CD4-positive, alpha-beta memory T cell (primary cell): Measurements from ENCODE around the gene PPP1R26. TPM values are rescaled to one million over a fixed set of nuclear protein-coding genes. Genes with fewer than 3 reads are reported as not detected.
"Not testable (repeated sequence)": the region's sequence is repeated elsewhere in the genome, so short reads cannot be mapped to it uniquely, and the experiment has no call there.

Experiments
- CTCF ChIA-PET: fragments of 350-600 bp; sonication (Branson Sonifier 250); formaldehyde crosslinking; loops from one replicate; lab custom pipeline; 2021; ENCODE audit warnings: inconsistent platforms; ENCODE audit not compliant: partially characterized antibody; lab: Charles Lee
- POLR2A ChIA-PET: fragments of 350-600 bp; sonication (Branson Sonifier 250); formaldehyde crosslinking; loops from one replicate; lab custom pipeline; 2021; ENCODE audit not compliant: partially characterized antibody; lab: Charles Lee
- DNase-seq, 5 donors: peaks; one replicate each; pipeline versions ENCODE4 v3.0.0 to v3.0.0-alpha.2; 2020 to 2022; ENCODE audit warnings: mixed read lengths in 1 of 5
- H3K27ac ChIP-seq: one replicate; pipeline ENCODE4 v1.7.0; 2013; ENCODE audit warnings: low read depth, low read length
- H3K27me3 ChIP-seq: 2 replicates; pipeline ENCODE4 v1.7.0; 2013; ENCODE audit warnings: mild to moderate bottlenecking, low read length, moderate library complexity; ENCODE audit not compliant: insufficient read depth
- H3K36me3 ChIP-seq: 2 replicates; pipeline ENCODE4 v1.7.0; 2013; ENCODE audit warnings: mild to moderate bottlenecking, low read length, moderate library complexity; ENCODE audit not compliant: insufficient read depth
- H3K4me1 ChIP-seq: 2 replicates; pipeline ENCODE4 v1.7.0; 2013; ENCODE audit warnings: mild to moderate bottlenecking, low read length, moderate library complexity; ENCODE audit not compliant: insufficient read depth
- H3K4me3 ChIP-seq, 2 donors: one replicate each; pipeline ENCODE4 v1.7.0; 2013; ENCODE audit warnings: low read length in 2 of 2, mild to moderate bottlenecking in 1 of 2
- H3K9me3 ChIP-seq, 2 donors: one replicate each; pipeline ENCODE4 v1.7.0; 2013; ENCODE audit warnings: low read length in 2 of 2, control low read depth in 1 of 2; ENCODE audit not compliant: control insufficient read depth in 1 of 2
- H3K27ac Mint-ChIP-seq, 7 donors: one replicate each; pipeline ENCODE4 v1.8.0; 2020 to 2021; ENCODE audit warnings: mixed read lengths in 7 of 7, mild to moderate bottlenecking in 6 of 7, inconsistent platforms in 3 of 7, moderate library complexity in 3 of 7
- H3K27me3 Mint-ChIP-seq, 2 donors: one replicate each; pipeline ENCODE4 v1.8.0; 2020 to 2021; ENCODE audit warnings: mixed read lengths in 2 of 2
- H3K36me3 Mint-ChIP-seq, 2 donors: one replicate each; pipeline ENCODE4 v1.8.0; 2020 to 2021; ENCODE audit warnings: mixed read lengths in 2 of 2, inconsistent platforms in 1 of 2, mild to moderate bottlenecking in 1 of 2
- H3K4me1 Mint-ChIP-seq, 4 donors: one replicate each; pipeline ENCODE4 v1.8.0; 2020 to 2021; ENCODE audit warnings: mixed read lengths in 4 of 4, mild to moderate bottlenecking in 1 of 4
- H3K4me3 Mint-ChIP-seq, 8 donors: one replicate each; pipeline ENCODE4 v1.8.0; 2020 to 2021; ENCODE audit warnings: mixed read lengths in 8 of 8, mild to moderate bottlenecking in 7 of 8, moderate library complexity in 6 of 8, inconsistent platforms in 3 of 8
- H3K9me3 Mint-ChIP-seq, 8 donors: one replicate each; pipeline ENCODE4 v1.8.0; 2020 to 2021; ENCODE audit warnings: mixed read lengths in 8 of 8, mild to moderate bottlenecking in 5 of 8, inconsistent platforms in 3 of 8, moderate library complexity in 1 of 8
- intact Hi-C: fragments of 100-400 bp; cut with micrococcal nuclease; formaldehyde crosslinking; loops from one replicate; pipeline ENCODE4 v1.15.1; 2023
- polyA plus RNA-seq, 2 donors: library from polyadenylated mRNA; unstranded; fragments of 300-500 nt; fragmentation: Illumina TruSeq; gene quantifications; one replicate each; pipeline ENCODE4 v1.2.3, GENCODE V29; 2021
- total RNA-seq, 2 experiments: library from RNA; stranded (reverse); gene quantifications; one replicate each; pipeline ENCODE4 v1.2.3, GENCODE V29; 2021

PPP1R26 gene
- total and polyA plus RNA-seq, 4 experiments from 2014 or later, result 0.54 to 1.9 (median 1.9) TPM; not detected in 1

- H3K27me3 ChIP-seq, CTCF ChIA-PET, H3K4me1 ChIP-seq, DNase-seq, intact Hi-C loops, POLR2A ChIA-PET, H3K4me3 Mint-ChIP-seq, H3K4me3 ChIP-seq, H3K36me3 Mint-ChIP-seq, H3K4me1 Mint-ChIP-seq, H3K27ac ChIP-seq, H3K9me3 ChIP-seq, H3K27ac Mint-ChIP-seq, H3K36me3 ChIP-seq: not testable (repeated sequence)
- Mint-ChIP-seq H3K27me3 (peaks cover 8 to 22% of the 10 kb centered on the region in 2 donors), H3K9me3 (peaks cover 1 to 19% (median 12%) of the 10 kb centered on the region in 8 donors)
Observed at GRCh38 chr9:135441105-135442071, 38.2 kb upstream of the PPP1R26 start.

GRCh38 chr9:135442075-135442474, 37.5 kb upstream of the PPP1R26 start:
- intact Hi-C loops, result no loop called here
- H3K27me3 ChIP-seq, result no peaks in the 10 kb centered on the region
- no peaks in the 10 kb centered on the region for H3K4me1 ChIP-seq
- Mint-ChIP-seq H3K27me3 (peaks cover 6 to 20% of the 10 kb centered on the region in 2 donors), H3K9me3 (peaks cover 0 to 12% (median 7%) of the 10 kb centered on the region in 8 donors), H3K4me3 (no peak overlapping the region), H3K27ac (no peak overlapping the region), H3K36me3 (no peaks in the 10 kb centered on the region), H3K4me1 (peaks cover 0 to 5% (median 2%) of the 10 kb centered on the region in 4 donors)
- H3K27ac ChIP-seq, result no peak overlapping the region
- no peak overlapping the region for H3K4me3 ChIP-seq
- POLR2A ChIA-PET, result no interaction called here
- H3K9me3 ChIP-seq, result no peaks in the 10 kb centered on the region
- CTCF ChIA-PET, result no interaction called here
- no peaks in the 10 kb centered on the region for H3K36me3 ChIP-seq
- no peak for DNase-seq

DNA sequence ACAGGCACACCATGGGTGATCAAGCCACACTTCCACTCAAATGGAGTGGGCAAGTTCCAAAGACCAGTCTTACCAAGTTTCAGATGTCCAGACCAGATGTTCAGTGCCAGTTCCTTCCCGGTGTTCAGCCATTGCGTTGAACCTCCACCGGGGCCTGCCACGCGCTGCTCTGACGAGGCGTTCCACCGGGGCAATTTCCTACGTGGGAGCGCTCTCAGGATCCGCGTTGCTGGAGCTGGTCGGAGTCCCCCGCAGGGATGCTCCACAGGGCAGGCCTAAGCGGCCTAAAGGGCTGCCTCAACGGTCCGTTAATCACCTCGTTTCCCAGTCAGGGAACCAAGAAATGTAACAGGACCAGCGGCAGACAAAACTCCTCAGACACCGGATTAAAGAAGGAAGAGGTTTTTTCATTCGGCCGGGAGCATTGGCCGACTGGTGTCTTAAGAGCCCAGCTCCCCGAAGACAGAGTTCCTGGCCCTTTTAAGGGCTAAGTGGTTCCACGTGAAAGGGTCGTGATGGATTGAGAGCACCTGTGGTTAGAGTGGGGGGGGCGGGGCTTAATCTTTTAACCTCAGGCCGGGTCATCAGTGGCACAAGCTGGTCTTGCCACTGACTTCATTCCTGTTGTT, 35.7 kb upstream of the PPP1R26 start:
- Mint-ChIP-seq H3K36me3 (no peaks in the 10 kb centered on the region), H3K4me1 (peaks cover 0 to 5% (median 2%) of the 10 kb centered on the region in 4 donors), H3K4me3 (no peak overlapping the region), H3K27ac (peak overlapping the region in 1 of 7 donors; percentile 69), H3K27me3 (peaks cover 6 to 19% of the 10 kb centered on the region in 2 donors), H3K9me3 (peaks cover 0 to 2% (median 0%) of the 10 kb centered on the region in 8 donors)
- Histone ChIP-seq H3K27ac (no peak overlapping the region), H3K9me3 (no peaks in the 10 kb centered on the region), H3K4me1 (no peaks in the 10 kb centered on the region), H3K4me3 (no peak overlapping the region), H3K36me3 (no peaks in the 10 kb centered on the region), H3K27me3 (no peaks in the 10 kb centered on the region)
- POLR2A ChIA-PET, result no interaction called here
- no peak for DNase-seq
- CTCF ChIA-PET, result no interaction called here
- intact Hi-C loops, result no loop called here

- CTCF ChIA-PET, result no interaction called here
- no peak overlapping the region for H3K4me3 ChIP-seq
- H3K27ac ChIP-seq, result no peak overlapping the region
- intact Hi-C loops, result no loop called here
- no peaks in the 10 kb centered on the region for H3K4me1 ChIP-seq
- H3K4me1 Mint-ChIP-seq, result peaks cover 0 to 5% (median 2%) of the 10 kb centered on the region in 4 donors
- H3K27ac Mint-ChIP-seq, result no peak overlapping the region
- H3K9me3 ChIP-seq, result no peaks in the 10 kb centered on the region
- no peaks in the 10 kb centered on the region for H3K36me3 ChIP-seq
- POLR2A ChIA-PET, result no interaction called here
- H3K27me3 ChIP-seq, result no peaks in the 10 kb centered on the region
- H3K36me3 Mint-ChIP-seq, result no peaks in the 10 kb centered on the region
- no peak overlapping the region for H3K4me3 Mint-ChIP-seq
- H3K9me3 Mint-ChIP-seq, result no peaks in the 10 kb centered on the region
- DNase-seq, result no peak
- H3K27me3 Mint-ChIP-seq, result peaks cover 4 to 6% of the 10 kb centered on the region in 2 donors
Observed at GRCh38 chr9:135447126-135447525, 32.5 kb upstream of the PPP1R26 start.

- Histone ChIP-seq H3K4me1 (no peaks in the 10 kb centered on the region), H3K36me3 (no peaks in the 10 kb centered on the region), H3K4me3 (no peak overlapping the region), H3K27me3 (no peaks in the 10 kb centered on the region), H3K27ac (no peak overlapping the region), H3K9me3 (no peaks in the 10 kb centered on the region)
- intact Hi-C loops, result no loop called here
- Mint-ChIP-seq H3K9me3 (peaks cover 0 to 1% (median 0%) of the 10 kb centered on the region in 8 donors), H3K27me3 (no peaks in the 10 kb centered on the region), H3K4me1 (peaks cover 0 to 5% (median 2%) of the 10 kb centered on the region in 4 donors), H3K27ac (no peak overlapping the region), H3K36me3 (no peaks in the 10 kb centered on the region), H3K4me3 (no peak overlapping the region)
- ChIA-PET POLR2A (no interaction called here), CTCF (no interaction called here)
- no peak for DNase-seq
Observed at GRCh38 chr9:135448663-135449100, 30.9 kb upstream of the PPP1R26 start.

DNA sequence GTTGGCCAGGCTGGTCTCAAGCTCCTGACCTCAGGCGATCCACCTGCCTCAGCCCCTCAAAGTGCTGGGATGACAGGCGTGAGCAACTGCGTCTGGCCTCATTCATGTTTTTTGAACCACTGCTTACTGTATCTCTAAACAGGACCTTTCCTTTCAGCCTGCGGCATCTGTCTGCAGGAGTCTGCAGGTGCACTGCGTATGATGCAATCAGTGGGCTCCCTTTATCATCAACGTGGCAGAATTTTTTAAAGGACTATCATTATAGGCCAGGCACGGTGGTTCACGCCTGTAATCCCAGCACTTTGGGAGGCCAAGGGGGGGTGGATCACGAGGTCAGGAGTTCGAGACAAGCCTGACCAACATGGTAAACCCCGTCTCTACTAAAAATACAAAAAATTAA, 30.1 kb upstream of the PPP1R26 start:
- H3K9me3 ChIP-seq, H3K27ac ChIP-seq, DNase-seq, H3K27ac Mint-ChIP-seq, H3K36me3 ChIP-seq, CTCF ChIA-PET, H3K4me3 ChIP-seq, POLR2A ChIA-PET, H3K27me3 Mint-ChIP-seq, H3K4me1 Mint-ChIP-seq, H3K4me1 ChIP-seq, H3K4me3 Mint-ChIP-seq, intact Hi-C loops, H3K36me3 Mint-ChIP-seq, H3K9me3 Mint-ChIP-seq, H3K27me3 ChIP-seq: not testable (repeated sequence)

GRCh38 chr9:135450956-135451355, 28.6 kb upstream of the PPP1R26 start:
- H3K27me3 Mint-ChIP-seq, result peaks cover 4 to 10% of the 10 kb centered on the region in 2 donors
- intact Hi-C loops, result no loop called here
- H3K4me1 ChIP-seq, result no peaks in the 10 kb centered on the region
- no peak overlapping the region for H3K4me3 ChIP-seq
- no peak overlapping the region for H3K4me3 Mint-ChIP-seq
- H3K27me3 ChIP-seq, result no peaks in the 10 kb centered on the region
- no peak overlapping the region for H3K27ac Mint-ChIP-seq
- POLR2A ChIA-PET, result no interaction called here
- H3K36me3 Mint-ChIP-seq, result no peaks in the 10 kb centered on the region
- CTCF ChIA-PET, result no interaction called here
- H3K4me1 Mint-ChIP-seq, result no peaks in the 10 kb centered on the region
- H3K9me3 ChIP-seq, result no peaks in the 10 kb centered on the region
- DNase-seq, result no peak
- no peaks in the 10 kb centered on the region for H3K36me3 ChIP-seq
- H3K9me3 Mint-ChIP-seq, result peaks cover 0 to 1% (median 0%) of the 10 kb centered on the region in 8 donors
- H3K27ac ChIP-seq, result no peak overlapping the region
